ENCODE measurements around the gene SLC26A3.

- TF ChIP-seq CTCF (IDR thresholded peaks at IDR 0.05) (no peak), POLR2A (IDR thresholded peaks at IDR 0.05) (no peak)
Measured at GRCh38 chr7:107742678-107743566, 60.1 kb downstream of the SLC26A3 start.
